Loucy (cell line): ENCODE data around the gene GOLGA6L2.
"Not testable (repeated sequence)": the region's sequence is repeated elsewhere in the genome, so short reads cannot be mapped to it uniquely, and the experiment has no call there.

Experiments used
- EZH2phosphoT487 ChIP-seq: fragments of 200-600 bp; IDR thresholded peaks from 2 replicates; pipeline ENCODE4 v1.6.1; 2018; ENCODE audit warnings: antibody characterized with exemption, mild to moderate bottlenecking, moderate library complexity, borderline replicate concordance
- TF ChIP-seq, protein P1 (sequence below): fragments of 200-600 bp; sonication (generic); conservative IDR thresholded peaks from 2 replicates; pipeline ENCODE4 v1.5.1; 2014; ENCODE audit warnings: mild to moderate bottlenecking, antibody characterized with exemption, low read length

DNA sequence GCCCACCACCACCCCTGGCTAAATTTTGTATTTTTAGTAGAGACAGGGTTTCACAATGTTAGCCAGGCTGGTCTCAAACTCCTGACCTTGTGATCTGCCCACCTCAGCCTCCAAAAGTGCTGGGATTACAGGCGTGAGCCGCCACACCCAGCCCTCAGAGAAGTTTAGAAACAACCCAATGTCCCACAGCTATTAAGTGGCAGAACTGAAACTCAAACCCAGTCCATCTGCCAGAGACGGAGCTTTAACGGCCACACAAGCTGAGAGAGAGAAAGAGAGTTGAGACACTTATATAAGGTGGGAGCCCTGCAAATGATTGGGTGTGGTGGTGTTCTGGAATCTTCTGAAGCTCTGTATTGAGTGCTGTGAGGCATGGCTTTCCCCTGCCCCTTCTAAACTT, 48.7 kb downstream of the GOLGA6L2 start:
- TF ChIP-seq, protein P1, sequence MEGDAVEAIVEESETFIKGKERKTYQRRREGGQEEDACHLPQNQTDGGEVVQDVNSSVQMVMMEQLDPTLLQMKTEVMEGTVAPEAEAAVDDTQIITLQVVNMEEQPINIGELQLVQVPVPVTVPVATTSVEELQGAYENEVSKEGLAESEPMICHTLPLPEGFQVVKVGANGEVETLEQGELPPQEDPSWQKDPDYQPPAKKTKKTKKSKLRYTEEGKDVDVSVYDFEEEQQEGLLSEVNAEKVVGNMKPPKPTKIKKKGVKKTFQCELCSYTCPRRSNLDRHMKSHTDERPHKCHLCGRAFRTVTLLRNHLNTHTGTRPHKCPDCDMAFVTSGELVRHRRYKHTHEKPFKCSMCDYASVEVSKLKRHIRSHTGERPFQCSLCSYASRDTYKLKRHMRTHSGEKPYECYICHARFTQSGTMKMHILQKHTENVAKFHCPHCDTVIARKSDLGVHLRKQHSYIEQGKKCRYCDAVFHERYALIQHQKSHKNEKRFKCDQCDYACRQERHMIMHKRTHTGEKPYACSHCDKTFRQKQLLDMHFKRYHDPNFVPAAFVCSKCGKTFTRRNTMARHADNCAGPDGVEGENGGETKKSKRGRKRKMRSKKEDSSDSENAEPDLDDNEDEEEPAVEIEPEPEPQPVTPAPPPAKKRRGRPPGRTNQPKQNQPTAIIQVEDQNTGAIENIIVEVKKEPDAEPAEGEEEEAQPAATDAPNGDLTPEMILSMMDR = not testable (repeated sequence)
- not testable (repeated sequence) for TF ChIP-seq EZH2phosphoT487
